Fibroblast of lung (primary cell): ENCODE data around the gene TPCN2.

Experiments
- EZH2 ChIP-seq: IDR thresholded peaks from 2 replicates; pipeline ENCODE4 v1.5.1; 2012; ENCODE audit warnings: low read length, control low read depth, mild to moderate bottlenecking; ENCODE audit errors: missing control alignments
- TF ChIP-seq, protein P1 (sequence below), 2 donors: IDR thresholded peaks in 1 of 2; conservative IDR thresholded peaks in 1 of 2; 1 replicate in 1 of 2; 2 replicates in 1 of 2; pipeline ENCODE4 v1.5.1; 2011 to 2012; ENCODE audit warnings: low read length in 2 of 2, control low read depth in 1 of 2, inconsistent platforms in 1 of 2, low read depth in 1 of 2, mild to moderate bottlenecking in 1 of 2

DNA sequence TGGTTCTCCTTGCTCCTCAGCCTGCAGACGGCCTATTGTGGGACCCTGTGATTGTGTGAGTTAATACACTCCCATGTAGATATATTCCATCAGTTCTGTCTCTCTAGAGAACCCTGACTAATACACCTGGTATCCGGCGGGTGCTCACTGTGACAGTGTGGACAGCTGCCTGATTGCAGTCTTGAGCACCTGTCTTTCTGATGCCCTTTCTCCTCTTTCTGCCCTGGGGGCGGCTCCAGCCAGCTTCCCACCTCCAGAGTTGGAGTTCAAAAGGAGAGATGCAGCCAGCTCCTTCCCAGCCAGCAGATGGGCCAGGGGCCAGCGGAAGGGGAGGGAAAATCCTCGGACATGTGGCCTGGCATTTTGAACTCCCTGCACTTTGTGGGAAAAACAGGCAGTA, 122.0 kb downstream of the TPCN2 start:
- TF ChIP-seq, protein P1, sequence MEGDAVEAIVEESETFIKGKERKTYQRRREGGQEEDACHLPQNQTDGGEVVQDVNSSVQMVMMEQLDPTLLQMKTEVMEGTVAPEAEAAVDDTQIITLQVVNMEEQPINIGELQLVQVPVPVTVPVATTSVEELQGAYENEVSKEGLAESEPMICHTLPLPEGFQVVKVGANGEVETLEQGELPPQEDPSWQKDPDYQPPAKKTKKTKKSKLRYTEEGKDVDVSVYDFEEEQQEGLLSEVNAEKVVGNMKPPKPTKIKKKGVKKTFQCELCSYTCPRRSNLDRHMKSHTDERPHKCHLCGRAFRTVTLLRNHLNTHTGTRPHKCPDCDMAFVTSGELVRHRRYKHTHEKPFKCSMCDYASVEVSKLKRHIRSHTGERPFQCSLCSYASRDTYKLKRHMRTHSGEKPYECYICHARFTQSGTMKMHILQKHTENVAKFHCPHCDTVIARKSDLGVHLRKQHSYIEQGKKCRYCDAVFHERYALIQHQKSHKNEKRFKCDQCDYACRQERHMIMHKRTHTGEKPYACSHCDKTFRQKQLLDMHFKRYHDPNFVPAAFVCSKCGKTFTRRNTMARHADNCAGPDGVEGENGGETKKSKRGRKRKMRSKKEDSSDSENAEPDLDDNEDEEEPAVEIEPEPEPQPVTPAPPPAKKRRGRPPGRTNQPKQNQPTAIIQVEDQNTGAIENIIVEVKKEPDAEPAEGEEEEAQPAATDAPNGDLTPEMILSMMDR (conservative IDR thresholded peaks at IDR 0.05 in 1 of 2, IDR thresholded peaks at IDR 0.05 in 1 of 2; ENCODE audit: low read depth in 1 of 2, low read length in 2 of 2) = no peak
- no peak for TF ChIP-seq EZH2
